Neural cell (in vitro differentiated cells): Measurements from ENCODE around the gene CTSH. TPM values are rescaled to one million over a fixed set of nuclear protein-coding genes. Genes with fewer than 3 reads are reported as not detected.
"Not testable (repeated sequence)": the region's sequence is repeated elsewhere in the genome, so short reads cannot be mapped to it uniquely, and the experiment has no call there.

Experiments used
- H2AFZ ChIP-seq: fragments of 200-600, 300-800 bp; sonication (generic), shearing (Covaris generic); 2 replicates; pipeline ENCODE4 v1.6.0; 2014; ENCODE audit warnings: low read depth, mild to moderate bottlenecking, antibody characterized with exemption, low read length, moderate library complexity
- H3F3A ChIP-seq: fragments of 200-600 bp; shearing (Covaris generic); 2 replicates; pipeline ENCODE4 v1.6.1; 2016; ENCODE audit warnings: mild to moderate bottlenecking, moderate library complexity, mixed read lengths, antibody characterized with exemption, low read length; ENCODE audit not compliant: insufficient read depth, poor library complexity, severe bottlenecking
- H3K27ac ChIP-seq: fragments of 200-600, 300-800 bp; sonication (generic), shearing (Covaris generic); 2 replicates; pipeline ENCODE4 v1.5.1; 2014; ENCODE audit warnings: mild to moderate bottlenecking, low read length, moderate library complexity
- H3K27me3 ChIP-seq: fragments of 300-800, 200-600 bp; sonication (generic), shearing (Covaris generic); 2 replicates; pipeline ENCODE4 v1.6.0; 2014; ENCODE audit warnings: mild to moderate bottlenecking, low read depth, low read length, moderate library complexity; ENCODE audit not compliant: insufficient read depth
- H3K36me3 ChIP-seq: fragments of 300-800, 200-600 bp; sonication (generic), shearing (Covaris generic); 2 replicates; pipeline ENCODE4 v1.5.1; 2014; ENCODE audit warnings: mild to moderate bottlenecking, antibody characterized with exemption, low read length, moderate library complexity; ENCODE audit not compliant: insufficient read depth
- H3K4me2 ChIP-seq: fragments of 300-800, 200-600 bp; sonication (generic), shearing (Covaris generic); 2 replicates; pipeline ENCODE4 v1.6.0; 2014; ENCODE audit warnings: mild to moderate bottlenecking, low read length
- H3K4me3 ChIP-seq: fragments of 300-800, 200-600 bp; sonication (generic), shearing (Covaris generic); 2 replicates; pipeline ENCODE4 v1.5.1; 2014; ENCODE audit warnings: mild to moderate bottlenecking, low read length, moderate library complexity
- H3K79me2 ChIP-seq: fragments of 200-600 bp; shearing (Covaris generic); replicated peaks from 2 replicates; pipeline ENCODE4 v1.6.0; 2014; ENCODE audit warnings: mild to moderate bottlenecking, low read length, moderate library complexity; ENCODE audit not compliant: insufficient read depth
- H3K9ac ChIP-seq: fragments of 300-800, 200-600 bp; sonication (generic), shearing (Covaris generic); 2 replicates; pipeline ENCODE4 v1.6.1; 2016; ENCODE audit warnings: mild to moderate bottlenecking, low read length, mixed read lengths
- H3K9me2 ChIP-seq: fragments of 200-600 bp; shearing (Covaris generic); 2 replicates; pipeline ENCODE4 v1.6.1; 2016; ENCODE audit warnings: mild to moderate bottlenecking, low read length, mixed read lengths; ENCODE audit not compliant: insufficient read depth
- H3K9me3 ChIP-seq: fragments of 200-600, 300-800 bp; sonication (generic), shearing (Covaris generic); 2 replicates; pipeline ENCODE4 v1.6.1; 2016; ENCODE audit warnings: mild to moderate bottlenecking, mixed run types, low read length, moderate library complexity, mixed read lengths
- H4K20me1 ChIP-seq: fragments of 200-600 bp; shearing (Covaris generic); 2 replicates; pipeline ENCODE4 v1.6.1; 2016; ENCODE audit warnings: mild to moderate bottlenecking, mixed run types; ENCODE audit not compliant: insufficient read depth
- MXI1 ChIP-seq: fragments of 450-650 bp; conservative IDR thresholded peaks from 2 replicates; pipeline ENCODE4 v1.6.1; 2014; ENCODE audit warnings: antibody characterized with exemption, mild to moderate bottlenecking; ENCODE audit not compliant: poor library complexity, severe bottlenecking
- POLR2AphosphoS5 ChIP-seq: IDR thresholded peaks from 2 replicates; pipeline ENCODE4 v1.6.1; 2012
- REST ChIP-seq: IDR thresholded peaks from 2 replicates; pipeline ENCODE4 v1.6.1; 2012; ENCODE audit warnings: borderline replicate concordance
- SMC3 ChIP-seq: fragments of 450-650 bp; conservative IDR thresholded peaks from 2 replicates; pipeline ENCODE4 v1.6.1; 2014; ENCODE audit warnings: antibody characterized with exemption, mild to moderate bottlenecking, moderate library complexity; ENCODE audit not compliant: poor library complexity
- TAF1 ChIP-seq: IDR thresholded peaks from 2 replicates; pipeline ENCODE4 v1.6.1; 2012; ENCODE audit warnings: low read depth
- polyA plus RNA-seq: library from polyadenylated mRNA; depleted of rRNA; stranded (reverse); fragments of >200 nt; gene quantifications from 2 replicates; pipeline ENCODE4 v1.2.3, GENCODE V29; 2014
- TF ChIP-seq, protein P1 (sequence below): fragments of 450-650 bp; IDR thresholded peaks from 2 replicates; pipeline ENCODE4 v1.5.1; 2014; ENCODE audit warnings: antibody characterized with exemption, mild to moderate bottlenecking, moderate library complexity; ENCODE audit not compliant: poor library complexity, severe bottlenecking

Gene CTSH
- polyA plus RNA-seq, 1 donor from 2014 or later: 3.3 TPM

DNA sequence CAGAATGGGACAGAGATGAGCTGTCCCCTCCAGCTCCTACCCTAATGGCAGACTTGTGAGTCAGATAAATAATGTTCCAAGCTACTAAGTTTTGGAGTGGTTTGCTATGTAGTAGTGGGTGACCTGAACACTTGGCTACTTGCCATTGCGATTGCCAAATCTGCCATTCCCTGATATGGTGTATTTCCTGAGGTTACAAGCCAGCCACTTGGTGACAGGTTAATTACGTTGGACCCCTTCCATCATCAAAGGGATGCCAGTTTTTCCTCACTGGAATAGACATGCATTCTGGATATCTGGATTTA lies 38.6 kb downstream of the CTSH start:
- no peak overlapping the region for H3K9ac ChIP-seq
- no peak overlapping the region for H3K4me2 ChIP-seq
- no peaks in the 10 kb centered on the region for H3K27me3 ChIP-seq
- no peak overlapping the region for H3K27ac ChIP-seq
- H3K4me3 ChIP-seq: no peak overlapping the region
- H3K79me2 ChIP-seq: peaks cover 11% of the 10 kb centered on the region
- no peaks in the 10 kb centered on the region for H3K36me3 ChIP-seq
- TF ChIP-seq, protein P1, sequence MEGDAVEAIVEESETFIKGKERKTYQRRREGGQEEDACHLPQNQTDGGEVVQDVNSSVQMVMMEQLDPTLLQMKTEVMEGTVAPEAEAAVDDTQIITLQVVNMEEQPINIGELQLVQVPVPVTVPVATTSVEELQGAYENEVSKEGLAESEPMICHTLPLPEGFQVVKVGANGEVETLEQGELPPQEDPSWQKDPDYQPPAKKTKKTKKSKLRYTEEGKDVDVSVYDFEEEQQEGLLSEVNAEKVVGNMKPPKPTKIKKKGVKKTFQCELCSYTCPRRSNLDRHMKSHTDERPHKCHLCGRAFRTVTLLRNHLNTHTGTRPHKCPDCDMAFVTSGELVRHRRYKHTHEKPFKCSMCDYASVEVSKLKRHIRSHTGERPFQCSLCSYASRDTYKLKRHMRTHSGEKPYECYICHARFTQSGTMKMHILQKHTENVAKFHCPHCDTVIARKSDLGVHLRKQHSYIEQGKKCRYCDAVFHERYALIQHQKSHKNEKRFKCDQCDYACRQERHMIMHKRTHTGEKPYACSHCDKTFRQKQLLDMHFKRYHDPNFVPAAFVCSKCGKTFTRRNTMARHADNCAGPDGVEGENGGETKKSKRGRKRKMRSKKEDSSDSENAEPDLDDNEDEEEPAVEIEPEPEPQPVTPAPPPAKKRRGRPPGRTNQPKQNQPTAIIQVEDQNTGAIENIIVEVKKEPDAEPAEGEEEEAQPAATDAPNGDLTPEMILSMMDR: no peak
- no peak for TF ChIP-seq SMC3
- no peak for TF ChIP-seq POLR2AphosphoS5
- no peak for TF ChIP-seq TAF1
- TF ChIP-seq MXI1: no peak
- no peaks in the 10 kb centered on the region for H3F3A ChIP-seq
- H2AFZ ChIP-seq: no peak overlapping the region
- H4K20me1 ChIP-seq: peaks cover 16% of the 10 kb centered on the region
- H3K9me3 ChIP-seq: no peaks in the 10 kb centered on the region
- no peaks in the 10 kb centered on the region for H3K9me2 ChIP-seq

GRCh38 chr15:78904599-78905358 lies 40.1 kb downstream of the CTSH start:
- no peaks in the 10 kb centered on the region for H3K27me3 ChIP-seq
- TF ChIP-seq REST: no peak
- TF ChIP-seq POLR2AphosphoS5: peak; percentile 8
- H2AFZ ChIP-seq: no peak overlapping the region
- H3F3A ChIP-seq: no peaks in the 10 kb centered on the region
- no peak overlapping the region for H3K4me2 ChIP-seq
- H3K36me3 ChIP-seq: no peaks in the 10 kb centered on the region
- no peak overlapping the region for H3K4me3 ChIP-seq
- H3K27ac ChIP-seq: no peak overlapping the region
- H4K20me1 ChIP-seq: peaks cover 9% of the 10 kb centered on the region
- no peaks in the 10 kb centered on the region for H3K9me3 ChIP-seq
- H3K9ac ChIP-seq: no peak overlapping the region
- H3K9me2 ChIP-seq: no peaks in the 10 kb centered on the region
- peaks cover 17% of the 10 kb centered on the region for H3K79me2 ChIP-seq

DNA sequence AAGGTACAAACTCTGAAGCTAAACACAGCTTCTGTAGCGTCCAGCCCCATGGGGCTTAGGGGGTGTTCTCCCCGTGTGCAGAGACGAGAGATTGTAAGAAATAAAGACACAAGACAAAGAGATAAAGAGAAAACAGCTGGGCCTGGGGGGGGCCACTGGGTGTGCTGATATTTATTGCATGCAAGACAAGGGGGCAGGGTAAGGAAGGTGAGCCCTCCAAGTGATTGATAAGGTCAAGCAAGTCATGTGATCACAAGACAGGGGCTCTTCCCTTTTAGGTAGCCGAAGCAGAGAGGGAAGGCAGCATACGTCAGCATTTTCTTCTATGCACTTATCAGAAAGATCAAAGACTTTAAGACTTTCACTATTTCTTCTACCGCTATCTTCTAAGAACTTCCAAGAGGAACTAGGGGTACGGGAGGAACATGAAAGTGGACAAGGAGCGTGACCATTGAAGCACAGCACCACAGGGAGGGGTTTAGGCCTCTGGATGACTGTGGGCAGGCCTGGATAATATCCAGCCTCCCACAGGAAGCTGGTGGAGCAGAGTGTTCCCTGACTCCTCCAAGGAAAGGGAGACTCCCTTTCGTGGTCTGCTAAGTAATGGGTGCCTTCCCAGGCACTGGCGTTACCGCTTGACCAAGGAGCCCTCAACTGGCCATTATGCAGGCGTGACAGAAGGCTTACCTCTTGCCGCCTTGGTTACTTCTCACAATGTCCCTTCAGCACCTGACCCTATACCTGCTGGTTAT lies 42.4 kb downstream of the CTSH start:
- not testable (repeated sequence) for H3K27ac ChIP-seq, H3F3A ChIP-seq, H3K4me2 ChIP-seq, H2AFZ ChIP-seq, H3K9me2 ChIP-seq, H3K9ac ChIP-seq, H4K20me1 ChIP-seq, H3K9me3 ChIP-seq, H3K4me3 ChIP-seq, H3K27me3 ChIP-seq, H3K36me3 ChIP-seq
- peaks cover 24% of the 10 kb centered on the region for H3K79me2 ChIP-seq

DNA sequence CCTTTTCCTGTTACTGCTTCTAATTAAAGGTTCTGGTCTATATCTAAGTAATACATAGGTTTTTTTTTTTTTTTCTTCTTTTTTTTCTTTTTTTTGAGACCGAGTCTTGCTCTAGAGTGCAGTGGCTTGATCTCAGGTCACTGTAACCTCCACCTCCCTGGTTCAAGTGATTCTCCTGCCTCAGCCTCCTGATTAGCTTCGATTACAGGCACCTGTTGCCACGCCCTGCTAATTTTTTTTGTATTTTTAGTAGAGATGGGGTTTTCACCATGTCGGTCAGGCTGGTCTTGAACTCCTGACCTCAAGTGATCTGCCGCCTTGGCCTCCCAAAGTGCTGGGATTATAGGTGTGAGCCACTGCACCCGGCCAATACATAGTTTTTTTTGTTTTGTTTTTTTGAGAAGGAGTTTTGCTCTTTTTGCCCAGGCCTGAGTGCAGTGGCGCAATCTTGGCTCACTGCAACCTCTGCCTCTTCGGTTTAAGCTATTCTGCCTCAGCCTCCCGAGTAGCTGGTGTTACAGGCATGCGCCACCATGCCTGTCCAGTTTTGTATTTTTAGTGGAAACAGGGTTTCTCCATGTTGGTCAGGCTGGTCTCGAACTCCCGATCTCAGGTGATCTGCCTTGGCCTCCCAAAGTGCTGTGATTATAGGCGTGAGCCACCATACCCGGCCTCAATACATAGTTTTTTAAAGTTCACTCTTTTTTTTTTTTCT lies 43.9 kb downstream of the CTSH start:
- H2AFZ ChIP-seq, H3K4me3 ChIP-seq, H3K9me2 ChIP-seq, H3K4me2 ChIP-seq, H3K9me3 ChIP-seq, H3K27ac ChIP-seq, H3K27me3 ChIP-seq, H3K9ac ChIP-seq, H3K36me3 ChIP-seq, H3F3A ChIP-seq: not testable (repeated sequence)
- peaks cover 16% of the 10 kb centered on the region for H4K20me1 ChIP-seq
- peaks cover 19% of the 10 kb centered on the region for H3K79me2 ChIP-seq
